Duodenal mucosa (tissue), 2 donors: ENCODE data around the gene TATDN3.
"Not testable (repeated sequence)": the region's sequence is repeated elsewhere in the genome, so short reads cannot be mapped to it uniquely, and the experiment has no call there.

Source experiments
- H3K27ac ChIP-seq: one replicate; pipeline ENCODE4 v1.7.0; 2013; ENCODE audit warnings: low read depth, low read length
- H3K27me3 ChIP-seq, 2 donors: one replicate each; pipeline ENCODE4 v1.7.0; 2013; ENCODE audit warnings: low read length in 2 of 2, control low read depth in 1 of 2; ENCODE audit not compliant: insufficient read depth in 2 of 2, control insufficient read depth in 1 of 2
- H3K36me3 ChIP-seq, 2 donors: one replicate each; pipeline ENCODE4 v1.7.0; 2013; ENCODE audit warnings: low read length in 2 of 2, control low read depth in 1 of 2; ENCODE audit not compliant: insufficient read depth in 2 of 2, control insufficient read depth in 1 of 2
- H3K4me1 ChIP-seq, 2 donors: one replicate each; pipeline ENCODE4 v1.7.0; 2013; ENCODE audit warnings: low read length in 2 of 2, control low read depth in 1 of 2; ENCODE audit not compliant: insufficient read depth in 2 of 2, control insufficient read depth in 1 of 2
- H3K4me3 ChIP-seq, 2 donors: one replicate each; pipeline ENCODE4 v1.7.0; 2013; ENCODE audit warnings: low read length in 2 of 2, low read depth in 1 of 2
- H3K9ac ChIP-seq, 2 donors: one replicate each; pipeline ENCODE4 v1.7.0; 2013; ENCODE audit warnings: low read length in 2 of 2, low read depth in 1 of 2
- H3K9me3 ChIP-seq, 2 donors: one replicate each; pipeline ENCODE4 v1.7.0; 2013; ENCODE audit warnings: low read length in 2 of 2, control low read depth in 1 of 2; ENCODE audit not compliant: control insufficient read depth in 1 of 2

TATDN3 gene

DNA sequence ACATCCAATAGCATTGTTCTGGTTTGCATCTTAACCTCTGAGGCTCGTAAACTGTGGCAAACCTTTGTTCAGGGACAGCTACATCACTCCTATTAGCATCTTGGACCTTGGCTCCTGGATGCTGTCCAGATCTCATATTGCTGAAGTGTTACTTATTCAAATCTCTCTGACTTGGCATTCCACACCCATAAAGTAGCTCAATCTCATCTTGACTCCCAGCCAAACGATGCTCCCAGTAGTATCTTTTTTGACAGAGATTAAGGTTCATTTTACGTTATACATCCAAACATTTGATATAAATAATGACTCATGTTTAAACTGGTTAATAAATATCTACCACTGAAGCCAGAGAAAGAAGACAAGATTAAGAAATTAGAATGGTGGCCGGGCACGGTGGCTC, 62.0 kb downstream of the TATDN3 start:
- Histone ChIP-seq H3K4me1 (peaks cover 8 to 13% of the 10 kb centered on the region in 2 donors), H3K4me3 (no peak overlapping the region)

DNA sequence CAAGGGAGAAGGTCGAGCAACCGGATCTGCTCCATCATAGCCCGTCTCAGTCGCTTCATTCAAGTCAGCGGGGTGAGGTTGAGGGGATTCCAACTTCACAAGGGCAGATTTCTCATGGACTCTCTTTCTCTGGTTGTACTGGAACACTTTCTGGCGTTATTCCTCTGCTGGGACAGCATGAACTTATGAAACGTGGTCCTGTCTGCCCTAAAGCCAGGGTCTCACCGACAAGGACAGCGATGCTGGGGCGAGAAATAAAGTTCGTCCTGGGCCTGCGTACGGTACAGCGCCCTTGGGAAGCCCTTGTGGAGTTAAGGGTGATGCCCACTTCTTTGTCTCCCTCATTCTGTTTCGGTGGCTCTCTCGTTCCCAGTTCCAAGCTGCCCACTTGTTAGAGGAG, 65.1 kb downstream of the TATDN3 start:
- Histone ChIP-seq H3K27me3 (no peaks in the 10 kb centered on the region), H3K9ac (peak overlapping the region in 1 of 2 donors; percentile 56), H3K27ac (no peak overlapping the region), H3K4me3 (peak overlapping the region; percentile 85 to 96), H3K4me1 (peaks cover 29 to 33% of the 10 kb centered on the region in 2 donors), H3K9me3 (no peaks in the 10 kb centered on the region), H3K36me3 (no peaks in the 10 kb centered on the region)

More for the DNA sequence above, 62.0 kb downstream of the TATDN3 start:
- H3K27ac ChIP-seq, result no peak overlapping the region
- no peaks in the 10 kb centered on the region for H3K9me3 ChIP-seq
- H3K9ac ChIP-seq, result no peak overlapping the region
- H3K27me3 ChIP-seq, result no peaks in the 10 kb centered on the region
- H3K36me3 ChIP-seq, result no peaks in the 10 kb centered on the region

DNA sequence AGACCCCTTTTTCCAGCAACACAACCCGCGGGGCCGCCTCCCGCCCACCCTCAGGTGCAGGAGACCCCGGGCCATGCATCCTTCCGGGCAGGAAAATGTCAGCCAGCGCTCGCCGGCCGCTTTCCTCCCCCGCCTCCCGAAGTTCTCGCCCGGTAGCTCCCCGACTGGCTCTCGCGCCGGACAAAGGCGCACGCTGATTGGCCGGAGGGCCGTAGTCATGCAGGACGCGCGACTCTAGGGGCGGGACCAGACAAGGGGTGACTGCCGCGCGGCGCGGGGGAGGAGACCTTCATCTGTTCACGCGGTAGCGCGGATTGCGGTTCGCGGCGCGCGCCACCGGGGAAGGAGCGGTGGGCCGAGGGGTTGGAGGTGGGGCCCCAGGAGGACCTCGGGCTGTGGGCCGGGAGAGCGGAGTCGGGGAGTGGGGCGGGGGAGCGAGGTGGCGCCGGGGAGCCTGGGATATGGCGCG, 66.3 kb downstream of the TATDN3 start, which contains the start of gene FLVCR1:
FLVCR1 (plus strand) TSS at position 284 of the 469 bp plus-strand sequence; CDS start at position 462, 178 bp downstream.
- Histone ChIP-seq H3K4me1 (peaks cover 29 to 38% of the 10 kb centered on the region in 2 donors), H3K36me3 (no peaks in the 10 kb centered on the region), H3K9ac (peak within 1 kb of the TSS; percentile 70 to 92), H3K27me3 (no peaks in the 10 kb centered on the region), H3K27ac (peak within 1 kb of the TSS; percentile 76), H3K4me3 (peak within 1 kb of the TSS; percentile 85 to 96), H3K9me3 (no peaks in the 10 kb centered on the region)

DNA sequence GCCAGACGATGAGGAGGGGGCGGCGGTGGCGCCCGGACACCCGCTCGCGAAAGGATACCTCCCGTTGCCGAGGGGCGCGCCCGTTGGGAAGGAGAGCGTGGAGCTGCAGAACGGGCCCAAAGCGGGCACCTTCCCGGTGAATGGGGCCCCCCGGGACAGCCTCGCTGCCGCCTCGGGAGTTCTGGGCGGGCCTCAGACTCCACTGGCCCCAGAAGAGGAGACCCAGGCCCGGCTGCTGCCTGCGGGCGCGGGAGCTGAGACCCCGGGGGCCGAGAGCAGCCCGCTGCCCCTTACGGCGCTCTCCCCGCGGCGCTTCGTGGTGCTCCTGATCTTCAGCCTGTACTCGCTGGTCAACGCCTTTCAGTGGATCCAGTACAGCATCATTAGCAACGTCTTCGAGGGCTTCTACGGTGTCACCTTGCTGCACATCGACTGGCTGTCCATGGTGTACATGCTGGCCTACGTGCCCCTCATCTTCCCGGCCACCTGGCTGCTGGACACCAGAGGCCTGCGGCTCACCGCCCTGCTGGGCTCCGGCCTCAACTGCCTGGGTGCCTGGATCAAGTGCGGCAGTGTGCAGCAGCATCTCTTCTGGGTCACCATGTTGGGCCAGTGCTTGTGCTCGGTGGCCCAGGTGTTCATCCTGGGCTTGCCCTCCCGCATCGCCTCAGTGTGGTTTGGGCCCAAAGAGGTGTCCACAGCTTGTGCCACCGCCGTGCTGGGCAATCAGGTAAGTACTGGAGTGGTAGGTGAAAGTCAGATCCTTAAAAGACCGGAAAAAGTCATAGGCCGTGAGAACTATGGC, 67.0 kb downstream of the TATDN3 start:
- Histone ChIP-seq H3K27me3 (no peaks in the 10 kb centered on the region), H3K9ac (peak overlapping the region; percentile 70 to 92)

DNA sequence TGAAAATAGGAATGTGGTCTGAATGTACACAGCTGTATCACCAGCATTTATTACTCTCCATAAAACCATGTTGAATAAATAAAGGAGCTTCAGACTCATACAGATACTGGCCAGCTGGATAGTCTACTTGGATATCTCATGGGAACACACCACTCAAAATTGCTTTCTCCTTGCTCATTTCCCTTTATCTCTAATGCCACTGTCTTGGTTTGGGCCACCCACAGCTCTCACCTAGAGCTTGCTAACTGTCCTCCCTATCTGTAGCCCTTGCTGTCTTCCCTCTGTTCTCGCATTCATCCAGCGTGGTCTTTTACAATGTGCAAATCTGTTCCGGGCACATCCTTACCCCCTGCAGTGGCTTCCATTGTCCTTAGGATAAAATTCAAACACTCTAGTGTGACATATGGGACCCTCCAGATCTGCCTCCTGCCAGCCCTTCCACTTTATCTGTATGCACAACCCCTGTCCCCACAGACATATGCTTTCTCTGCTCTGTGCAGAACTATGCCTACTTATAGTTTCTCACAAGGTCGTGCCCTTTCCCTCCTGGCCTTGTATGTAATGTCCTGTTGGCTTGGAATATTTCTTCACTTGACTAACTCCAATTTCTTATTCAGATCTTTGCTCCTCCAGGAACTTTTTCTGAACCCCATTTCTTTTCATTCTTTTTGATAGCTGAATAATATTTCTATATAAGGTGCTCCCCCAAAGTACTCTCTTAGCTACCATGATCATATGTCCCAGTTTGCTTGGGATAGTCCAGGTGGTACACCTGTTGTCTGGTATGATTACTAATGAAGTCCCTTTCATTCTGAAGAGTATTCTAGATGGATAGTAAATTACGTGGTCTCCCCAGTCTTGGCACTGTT, 69.3 kb downstream of the TATDN3 start:
- peaks cover 5 to 6% of the 10 kb centered on the region in 2 donors for H3K36me3 ChIP-seq
- H3K9me3 ChIP-seq, result no peaks in the 10 kb centered on the region
- H3K4me3 ChIP-seq, result peak overlapping the region; percentile 52 to 96
- H3K27ac ChIP-seq, result no peak overlapping the region
- no peaks in the 10 kb centered on the region for H3K27me3 ChIP-seq
- peaks cover 29 to 38% of the 10 kb centered on the region in 2 donors for H3K4me1 ChIP-seq
- no peak overlapping the region for H3K9ac ChIP-seq

More for the DNA sequence above, 67.0 kb downstream of the TATDN3 start:
- H3K9me3 ChIP-seq, result no peaks in the 10 kb centered on the region
- H3K27ac ChIP-seq, result peak overlapping the region; percentile 76
- peak overlapping the region; percentile 85 to 96 for H3K4me3 ChIP-seq
- peaks cover 29 to 38% of the 10 kb centered on the region in 2 donors for H3K4me1 ChIP-seq
- peaks cover 0 to 1% of the 10 kb centered on the region in 2 donors for H3K36me3 ChIP-seq

DNA sequence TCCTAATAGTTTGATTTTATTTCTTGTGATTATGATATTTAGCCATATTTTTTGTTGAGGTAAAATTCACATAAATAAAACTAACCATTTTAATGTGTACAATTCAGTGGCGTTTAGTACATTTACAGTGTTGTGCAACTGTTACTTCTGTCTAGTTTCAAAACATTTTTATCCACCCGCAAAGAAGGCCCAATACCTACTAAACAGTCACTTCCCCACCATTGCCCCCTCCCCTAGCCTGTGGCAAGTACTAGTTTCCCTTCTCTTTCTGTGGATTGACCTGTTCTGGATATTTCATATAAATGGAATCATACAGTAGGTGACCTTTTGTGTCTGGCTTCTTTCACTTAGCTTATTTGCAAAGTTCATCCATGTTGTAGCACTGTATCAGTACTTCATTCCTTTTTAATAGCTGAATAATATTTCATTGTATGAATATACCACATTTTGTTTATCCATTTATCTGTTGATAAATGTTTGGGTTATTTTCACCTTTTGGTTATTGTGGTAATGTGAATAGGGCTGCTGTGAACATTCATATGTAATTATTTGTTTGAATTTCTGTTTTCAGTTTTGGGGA, 70.5 kb downstream of the TATDN3 start:
- Histone ChIP-seq H3K4me1 (peaks cover 23 to 28% of the 10 kb centered on the region in 2 donors), H3K9ac (no peak overlapping the region), H3K27ac (no peak overlapping the region), H3K27me3 (no peaks in the 10 kb centered on the region), H3K4me3 (no peak overlapping the region), H3K36me3 (peaks cover 5 to 12% of the 10 kb centered on the region in 2 donors), H3K9me3 (no peaks in the 10 kb centered on the region)

DNA sequence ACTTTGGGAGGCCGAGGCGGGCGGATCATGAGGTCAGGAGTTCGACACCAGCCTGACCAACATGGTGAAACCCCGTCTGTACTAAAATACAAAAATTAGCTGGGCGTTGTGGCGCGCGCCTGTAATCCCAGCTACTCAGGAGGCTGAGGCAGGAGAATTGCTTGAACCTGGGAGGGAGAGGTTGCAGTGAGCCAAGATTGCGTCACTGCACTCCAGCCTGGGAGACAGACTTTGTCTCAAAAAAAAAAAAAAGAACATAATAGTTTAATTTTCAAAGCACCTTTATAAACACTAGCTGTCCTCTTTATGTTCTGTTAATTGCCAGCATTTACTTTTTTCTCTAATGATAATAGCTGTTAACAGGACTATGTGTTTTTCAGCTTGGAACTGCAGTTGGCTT, 71.7 kb downstream of the TATDN3 start:
- not testable (repeated sequence) for H3K9me3 ChIP-seq, H3K27me3 ChIP-seq, H3K9ac ChIP-seq, H3K27ac ChIP-seq, H3K4me3 ChIP-seq
- Histone ChIP-seq H3K4me1 (peaks cover 22 to 25% of the 10 kb centered on the region in 2 donors), H3K36me3 (peaks cover 5 to 12% of the 10 kb centered on the region in 2 donors)

DNA sequence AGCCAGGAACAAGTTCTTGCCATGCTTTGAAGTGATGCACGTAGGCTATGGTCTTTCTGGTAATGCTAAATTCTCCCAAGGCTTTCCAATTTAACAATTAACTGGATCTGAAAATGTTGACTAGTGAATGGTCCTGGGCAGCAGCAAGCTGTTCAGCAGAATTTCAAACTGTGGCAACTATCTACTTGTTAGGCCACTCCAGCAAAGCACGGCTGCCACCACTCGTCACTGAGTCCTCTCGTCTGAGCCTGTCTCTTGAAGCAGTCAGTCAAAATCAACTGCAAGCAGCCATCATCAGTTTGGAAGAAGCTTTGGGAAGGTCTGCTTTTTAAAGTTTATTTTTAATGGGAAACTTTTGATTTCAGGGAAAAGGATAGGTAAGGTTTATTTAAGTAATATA, 72.5 kb downstream of the TATDN3 start:
- no peaks in the 10 kb centered on the region for H3K27me3 ChIP-seq
- no peak overlapping the region for H3K9ac ChIP-seq
- no peak overlapping the region for H3K27ac ChIP-seq
- H3K9me3 ChIP-seq, result no peaks in the 10 kb centered on the region
- peaks cover 16 to 20% of the 10 kb centered on the region in 2 donors for H3K4me1 ChIP-seq
- H3K36me3 ChIP-seq, result peaks cover 5 to 12% of the 10 kb centered on the region in 2 donors
- no peak overlapping the region for H3K4me3 ChIP-seq
